ENCODE results near the gene MACO1. TPM values are rescaled to one million over a fixed set of nuclear protein-coding genes. Genes with fewer than 3 reads are reported as not detected.
"Not testable (repeated sequence)": the region's sequence is repeated elsewhere in the genome, so short reads cannot be mapped to it uniquely, and the experiment has no call there.

Gene MACO1
- total and polyA plus RNA-seq, 2 of the 8 experiments (the other 6 are each of a cell fraction or from before 2014, with no cell fraction given): 3.5 to 15.1 TPM

- H3K4me1 ChIP-seq (replicated peaks in 1 of 4; ENCODE audit: control insufficient read depth in 3 of 4, insufficient read depth in 4 of 4, low read length in 3 of 4); H2BK12ac ChIP-seq (ENCODE audit: low read depth, low read length); H2BK120ac ChIP-seq (replicated peaks; ENCODE audit: low read depth, low read length); H2BK15ac ChIP-seq (ENCODE audit: low read length); H3K9ac ChIP-seq (replicated peaks in 1 of 4; ENCODE audit: extremely low read depth in 1 of 4, low read depth in 3 of 4, low read length in 3 of 4); POLR2A ChIA-PET (ENCODE audit: partially characterized antibody); H4K20me1 ChIP-seq (replicated peaks in 1 of 2; ENCODE audit: control insufficient read depth in 1 of 2, insufficient read depth in 2 of 2, low read length in 2 of 2); H3K4me3 ChIP-seq (ENCODE audit: extremely low read depth in 1 of 4, insufficient read depth in 2 of 4, low read depth in 3 of 4, low read length in 4 of 4); H2AFZ ChIP-seq (ENCODE audit: low read length); H2AK5ac ChIP-seq (ENCODE audit: low read depth, low read length); H3K79me2 ChIP-seq (ENCODE audit: control insufficient read depth in 1 of 2, insufficient read depth in 2 of 2, low read length in 2 of 2); H3K18ac ChIP-seq (ENCODE audit: extremely low read depth, low read length); H3K14ac ChIP-seq (ENCODE audit: insufficient read length); H3K4me2 ChIP-seq (ENCODE audit: insufficient read depth in 1 of 2, low read depth in 2 of 2, low read length in 2 of 2); H3K79me1 ChIP-seq (ENCODE audit: low read depth, low read length); H2BK20ac ChIP-seq (ENCODE audit: low read length); H4K5ac ChIP-seq (ENCODE audit: insufficient read length, low read depth, low read length); H3K27me3 ChIP-seq (replicated peaks in 1 of 4; ENCODE audit: control insufficient read depth in 3 of 4, extremely low read depth in 1 of 4, insufficient read depth in 3 of 4, low read length in 3 of 4); H4K8ac ChIP-seq (ENCODE audit: extremely low read depth, insufficient read depth, low read length); H3K23me2 ChIP-seq (ENCODE audit: low read depth, low read length); H2BK5ac ChIP-seq (ENCODE audit: low read depth, low read length); H3K56ac ChIP-seq (replicated peaks; ENCODE audit: insufficient read length, low read depth, low read length); H3K23ac ChIP-seq (ENCODE audit: insufficient read length); H3K27ac ChIP-seq (ENCODE audit: low read depth, low read length); H3K36me3 ChIP-seq (ENCODE audit: control insufficient read depth in 2 of 4, insufficient read depth in 4 of 4, low read length in 3 of 4); H4K91ac ChIP-seq (replicated peaks; ENCODE audit: insufficient read length, low read length); H3K4ac ChIP-seq (replicated peaks; ENCODE audit: insufficient read length, low read depth, low read length); H3K9me3 ChIP-seq (ENCODE audit: insufficient read depth in 2 of 2, low read depth in 1 of 2, low read length in 1 of 2): not testable (repeated sequence)
- FAIRE-seq: peak; percentile 83
- CTCF ChIA-PET (ENCODE audit: partially characterized antibody): interaction anchor here (0.6 to 1.3 kb wide), 7 partner anchors 83 to 945 kb away, joined by 3 to 5 read pairs (median 3); no protein-coding TSS in a partner anchor
- DNase-seq (ENCODE audit: low read depth in 1 of 2, low spot score in 2 of 2): peak in 1 of 2 experiments; percentile 44
- TF ChIP-seq RAD21 (IDR thresholded peaks at IDR 0.05 in 1 of 2, conservative IDR thresholded peaks at IDR 0.05 in 1 of 2; ENCODE audit: low read depth in 2 of 2, low read length in 2 of 2) (peak; percentile 40 to 44), CTCF (IDR thresholded peaks at IDR 0.05; ENCODE audit: control extremely low read depth in 1 of 3, insufficient read depth in 1 of 3, low read depth in 1 of 3, low read length in 3 of 3) (peak; percentile 9 to 26 (median 18))
- 33% methylated on average over 6 of the region's 8 CpGs; no CpG with 5 or more reads in 1 of the 2 experiments for WGBS, 2 experiments (ENCODE audit: extremely low coverage in 1 of 2, insufficient coverage in 1 of 2, insufficient read length in 1 of 2, insufficient replicate concordance in 2 of 2, low coverage in 1 of 2, low lambda C conversion rate in 2 of 2, missing lambda C conversion rate in 1 of 2)
These were observed 27.5 kb upstream of the MACO1 start for GRCh38 chr1:25402947-25403803.
